Measurements from ENCODE around the gene CD300A.

DNA sequence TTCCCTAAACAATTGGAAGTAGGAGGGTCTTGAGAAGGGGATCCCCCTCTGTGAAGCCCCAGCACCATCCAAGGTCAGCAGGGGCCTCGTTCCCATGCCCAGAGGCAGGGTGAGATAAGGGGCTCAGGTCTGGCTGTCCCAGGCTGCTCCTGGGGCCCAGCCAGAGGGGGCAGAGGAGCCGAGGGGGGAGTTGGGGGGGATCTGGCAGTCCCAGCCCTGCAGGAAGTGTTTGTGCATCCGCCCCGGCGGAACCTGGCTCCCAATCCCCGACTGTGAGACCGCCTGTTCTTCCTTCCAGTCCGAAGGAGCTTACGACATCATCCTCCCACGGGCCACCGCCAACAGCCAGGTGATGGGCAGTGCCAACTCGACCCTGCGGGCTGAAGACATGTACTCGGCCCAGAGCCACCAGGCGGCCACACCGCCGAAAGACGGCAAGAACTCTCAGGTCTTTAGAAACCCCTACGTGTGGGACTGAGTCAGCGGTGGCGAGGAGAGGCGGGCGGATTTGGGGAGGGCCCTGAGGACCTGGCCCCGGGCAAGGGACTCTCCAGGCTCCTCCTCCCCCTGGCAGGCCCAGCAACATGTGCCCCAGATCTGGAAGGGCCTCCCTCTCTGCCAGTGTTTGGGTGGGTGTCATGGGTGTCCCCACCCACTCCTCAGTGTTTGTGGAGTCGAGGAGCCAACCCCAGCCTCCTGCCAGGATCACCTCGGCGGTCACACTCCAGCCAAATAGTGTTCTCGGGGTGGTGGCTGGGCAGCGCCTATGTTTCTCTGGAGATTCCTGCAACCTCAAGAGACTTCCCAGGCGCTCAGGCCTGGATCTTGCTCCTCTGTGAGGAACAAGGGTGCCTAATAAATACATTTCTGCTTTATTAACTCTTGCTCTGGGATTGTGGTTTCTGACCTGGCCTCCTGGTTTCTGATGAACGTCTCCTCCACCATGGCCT lies 19.6 kb upstream of the CD300A start:
- TF ChIP-seq, protein P1, sequence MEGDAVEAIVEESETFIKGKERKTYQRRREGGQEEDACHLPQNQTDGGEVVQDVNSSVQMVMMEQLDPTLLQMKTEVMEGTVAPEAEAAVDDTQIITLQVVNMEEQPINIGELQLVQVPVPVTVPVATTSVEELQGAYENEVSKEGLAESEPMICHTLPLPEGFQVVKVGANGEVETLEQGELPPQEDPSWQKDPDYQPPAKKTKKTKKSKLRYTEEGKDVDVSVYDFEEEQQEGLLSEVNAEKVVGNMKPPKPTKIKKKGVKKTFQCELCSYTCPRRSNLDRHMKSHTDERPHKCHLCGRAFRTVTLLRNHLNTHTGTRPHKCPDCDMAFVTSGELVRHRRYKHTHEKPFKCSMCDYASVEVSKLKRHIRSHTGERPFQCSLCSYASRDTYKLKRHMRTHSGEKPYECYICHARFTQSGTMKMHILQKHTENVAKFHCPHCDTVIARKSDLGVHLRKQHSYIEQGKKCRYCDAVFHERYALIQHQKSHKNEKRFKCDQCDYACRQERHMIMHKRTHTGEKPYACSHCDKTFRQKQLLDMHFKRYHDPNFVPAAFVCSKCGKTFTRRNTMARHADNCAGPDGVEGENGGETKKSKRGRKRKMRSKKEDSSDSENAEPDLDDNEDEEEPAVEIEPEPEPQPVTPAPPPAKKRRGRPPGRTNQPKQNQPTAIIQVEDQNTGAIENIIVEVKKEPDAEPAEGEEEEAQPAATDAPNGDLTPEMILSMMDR (IDR thresholded peaks at IDR 0.05; ENCODE audit: extremely low read depth in 1 of 2, insufficient read depth in 1 of 2, low read depth in 1 of 2, low read length in 2 of 2): no peak
- no peak for TF ChIP-seq POLR2A (IDR thresholded peaks at IDR 0.05; ENCODE audit: low read depth, low read length)
- no peak for TF ChIP-seq JUN (IDR thresholded peaks at IDR 0.05; ENCODE audit: borderline replicate concordance, insufficient read depth, insufficient read length, low read depth)
- TF ChIP-seq POLR2AphosphoS5 (IDR thresholded peaks at IDR 0.05; ENCODE audit: insufficient read depth, low read depth, low read length): no peak

Data from endothelial cell of umbilical vein (primary cell).